HepG2 (cell line): ENCODE data around the gene GALNT10. TPM values are rescaled to one million over a fixed set of nuclear protein-coding genes. Genes with fewer than 3 reads are reported as not detected.

ENCODE experiments used
- CBX1 ChIP-seq: IDR thresholded peaks from one replicate; pipeline ENCODE4 v1.6.1; 2016; ENCODE audit warnings: antibody characterized with exemption, low read depth
- CREB3 ChIP-seq: sonication (generic); formaldehyde crosslinking; IDR thresholded peaks from 2 replicates; pipeline ENCODE4 v1.5.0; 2020; ENCODE audit warnings: missing genetic modification reagents
- FOXC1 ChIP-seq: sonication (generic); formaldehyde crosslinking; IDR thresholded peaks from 2 replicates; pipeline ENCODE4 v1.8.0; 2022; ENCODE audit warnings: mild to moderate bottlenecking, missing genetic modification reagents, borderline replicate concordance
- GABPB1 ChIP-seq: IDR thresholded peaks from 2 replicates; pipeline ENCODE4 v1.6.1; 2016; ENCODE audit warnings: mild to moderate bottlenecking, missing genetic modification reagents, moderate library complexity, missing compliant biosample characterization
- KDM3A ChIP-seq: IDR thresholded peaks from 2 replicates; pipeline ENCODE4 v1.6.1; 2018; ENCODE audit warnings: low read depth, missing compliant biosample characterization
- KLF6 ChIP-seq: IDR thresholded peaks from 2 replicates; pipeline ENCODE4 v1.8.0; 2016; ENCODE audit warnings: missing biosample characterization, missing genetic modification reagents
- NCOA5 ChIP-seq: sonication (generic); formaldehyde crosslinking; IDR thresholded peaks from 2 replicates; pipeline ENCODE4 v1.4.0; 2020; ENCODE audit warnings: missing genetic modification reagents
- ONECUT2 ChIP-seq: sonication (generic); formaldehyde crosslinking; IDR thresholded peaks from 2 replicates; pipeline ENCODE4 v1.4.0; 2020; ENCODE audit warnings: missing genetic modification reagents
- ZNF225 ChIP-seq: sonication (generic); formaldehyde crosslinking; IDR thresholded peaks from 2 replicates; pipeline ENCODE4 v1.4.0; 2020; ENCODE audit warnings: mild to moderate bottlenecking, missing genetic modification reagents
- ZNF251 ChIP-seq: sonication (generic); formaldehyde crosslinking; IDR thresholded peaks from 2 replicates; pipeline ENCODE4 v1.9.0; 2021; ENCODE audit warnings: mild to moderate bottlenecking, missing genetic modification reagents
- ZNF296 ChIP-seq: sonication (generic); formaldehyde crosslinking; conservative IDR thresholded peaks from 2 replicates; pipeline ENCODE4 v1.5.0; 2020; ENCODE audit warnings: mild to moderate bottlenecking, missing genetic modification reagents
- ZNF430 ChIP-seq: sonication (generic); formaldehyde crosslinking; IDR thresholded peaks from 2 replicates; pipeline ENCODE4 v1.9.0; 2021; ENCODE audit warnings: mild to moderate bottlenecking, missing genetic modification reagents
- ZNF468 ChIP-seq: sonication (generic); formaldehyde crosslinking; IDR thresholded peaks from 2 replicates; pipeline ENCODE4 v1.8.0; 2022; ENCODE audit warnings: mild to moderate bottlenecking, moderate library complexity, missing genetic modification reagents
- ZNF567 ChIP-seq: sonication (generic); formaldehyde crosslinking; IDR thresholded peaks from 2 replicates; pipeline ENCODE4 v1.8.1; 2023; ENCODE audit warnings: mild to moderate bottlenecking, missing genetic modification reagents, borderline replicate concordance
- ZNF646 ChIP-seq: sonication (generic); formaldehyde crosslinking; IDR thresholded peaks from 2 replicates; pipeline ENCODE4 v1.9.0; 2021; ENCODE audit warnings: mild to moderate bottlenecking, missing genetic modification reagents
- polyA plus RNA-seq, 8 experiments: library from polyadenylated mRNA; depleted of rRNA in 3 of 8; stranded (reverse) in 7 of 8; unstranded in 1 of 8; fragments of >200 nt; fragmentation: Illumina TruSeq in 4 of 8; extraction: Trizol in 4 of 8; gene quantifications; 2 replicates each; pipeline versions ENCODE4 v1.2.1 to v1.2.3, GENCODE V29; 2011 to 2016; ENCODE audit warnings: low read depth in 4 of 8, missing spikeins in 1 of 8, mixed read lengths in 1 of 8; ENCODE audit not compliant: insufficient read depth in 1 of 8
- total RNA-seq, 5 experiments: library from RNA; depleted of rRNA; stranded (reverse); fragments of >200 nt; fragmentation: Illumina TruSeq; extraction: Trizol; gene quantifications; 2 replicates each; pipeline ENCODE4 v1.2.3, GENCODE V29; 2016; ENCODE audit warnings: low read depth in 1 of 5

The GALNT10 gene
- total and polyA plus RNA-seq, 2 of the 13 experiments (the other 11 are each of a cell fraction or from before 2014, with no cell fraction given), result 8.1 to 11.2 TPM

DNA sequence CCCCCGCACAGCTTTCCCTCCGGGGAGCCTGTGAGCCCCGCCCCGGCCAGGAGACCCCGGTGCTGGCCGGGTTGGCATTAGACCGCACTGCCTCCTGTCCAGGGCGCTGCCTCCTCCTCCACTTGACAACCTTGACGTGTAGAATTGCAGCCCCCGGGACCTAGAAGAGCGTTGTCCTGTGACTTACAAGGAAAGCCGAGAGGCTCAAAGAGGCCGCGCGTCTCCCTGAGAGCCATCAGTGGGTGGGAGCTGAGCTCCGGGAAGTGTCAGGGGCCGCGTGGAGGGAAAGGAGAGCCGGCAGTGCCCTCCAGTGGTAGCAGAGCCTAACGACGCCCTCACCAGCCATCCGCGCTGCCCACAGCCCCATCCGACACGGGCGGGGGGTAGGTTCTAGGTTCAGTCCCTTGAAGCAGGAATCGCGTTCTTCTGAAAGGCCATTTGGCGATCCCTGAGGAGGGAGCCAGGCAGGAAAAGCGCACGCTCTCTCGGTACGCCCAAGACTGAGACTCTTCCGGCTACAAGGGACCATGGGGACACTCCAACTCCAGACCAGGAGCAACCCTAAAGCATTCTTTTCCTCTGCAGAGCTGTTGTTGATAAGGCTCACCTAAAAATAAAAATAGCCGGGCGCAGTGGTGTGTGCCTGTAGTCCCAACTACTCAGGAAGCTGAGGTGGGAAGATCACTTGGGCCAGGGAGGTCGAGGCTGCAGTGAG, 214.7 kb downstream of the GALNT10 start (continued):
- TF ChIP-seq ZNF225 (CRISPR knock-in tag) (peak; percentile 71; the same call in 1 of the 2 replicates), ZNF468 (no peak), KDM3A (CRISPR knock-in tag) (no peak), CBX1 (no peak), ZNF567 (no peak), ZNF296 (CRISPR knock-in tag) (no peak), ZNF430 (CRISPR knock-in tag) (no peak), NCOA5 (CRISPR knock-in tag) (no peak), KLF6 (no peak), ZNF251 (no peak), CREB3 (CRISPR knock-in tag) (no peak), ZNF646 (CRISPR knock-in tag) (no peak), GABPB1 (CRISPR knock-in tag) (peak; percentile 52; the same call in 1 of the 2 replicates), ONECUT2 (CRISPR knock-in tag) (no peak), FOXC1 (CRISPR knock-in tag) (0 out of 2 replicates have a peak, but pooled peaks have one; percentile 68)
